Glutamatergic neuron (in vitro differentiated cells): ENCODE measurements around the gene SLC15A3. TPM values are rescaled to one million over a fixed set of nuclear protein-coding genes. Genes with fewer than 3 reads are reported as not detected.

Source experiments
- DNase-seq: peaks from one replicate; pipeline ENCODE4 v3.0.0; 2022
- H3K27ac Mint-ChIP-seq: one replicate; pipeline ENCODE4 v1.8.0; 2020; ENCODE audit warnings: mild to moderate bottlenecking, mixed read lengths, inconsistent platforms; ENCODE audit not compliant: unreplicated experiment
- H3K27me3 Mint-ChIP-seq: one replicate; pipeline ENCODE4 v1.8.0; 2020; ENCODE audit warnings: mild to moderate bottlenecking, moderate library complexity, mixed read lengths, inconsistent platforms; ENCODE audit not compliant: unreplicated experiment
- H3K36me3 Mint-ChIP-seq: one replicate; pipeline ENCODE4 v1.8.0; 2020; ENCODE audit warnings: mild to moderate bottlenecking, mixed read lengths, inconsistent platforms; ENCODE audit not compliant: unreplicated experiment
- H3K4me1 Mint-ChIP-seq: one replicate; pipeline ENCODE4 v1.8.0; 2020; ENCODE audit warnings: mild to moderate bottlenecking, low read depth, mixed read lengths, inconsistent platforms; ENCODE audit not compliant: unreplicated experiment
- H3K4me3 Mint-ChIP-seq: one replicate; pipeline ENCODE4 v1.8.0; 2020; ENCODE audit warnings: mild to moderate bottlenecking, mixed read lengths, inconsistent platforms; ENCODE audit not compliant: unreplicated experiment
- H3K9me3 Mint-ChIP-seq: one replicate; pipeline ENCODE4 v1.8.0; 2020; ENCODE audit warnings: mild to moderate bottlenecking, moderate library complexity, mixed read lengths, inconsistent platforms; ENCODE audit not compliant: unreplicated experiment
- CTCF ChIP-seq: fragments of 200-600 bp; sonication (generic); IDR thresholded peaks from one replicate; pipeline ENCODE4 v1.5.0; 2021; ENCODE audit not compliant: partially characterized antibody, unreplicated experiment
- total RNA-seq: library from RNA; stranded (reverse); fragmentation: NEBNext Ultra II Directional; extraction: Animal tissue kit (Norgen Biotek cat#: 25700); gene quantifications from one replicate; pipeline ENCODE4 v1.2.1, GENCODE V29; 2021; ENCODE audit not compliant: unreplicated experiment

The SLC15A3 gene
- total RNA-seq, 1 donor from 2014 or later = 4.4 TPM

- Mint-ChIP-seq H3K27ac (no peak overlapping the region), H3K36me3 (peaks cover 8% of the 10 kb centered on the region), H3K27me3 (peaks cover 11% of the 10 kb centered on the region), H3K4me1 (peaks cover 24% of the 10 kb centered on the region), H3K4me3 (peak overlapping the region; percentile 74), H3K9me3 (peaks cover 11% of the 10 kb centered on the region)
- no peak for DNase-seq
- no peak for TF ChIP-seq CTCF
Observed at GRCh38 chr11:60922906-60923305, 29.1 kb downstream of the SLC15A3 start.

- peaks cover 11% of the 10 kb centered on the region for H3K27me3 Mint-ChIP-seq
- H3K9me3 Mint-ChIP-seq = peaks cover 10% of the 10 kb centered on the region
- H3K36me3 Mint-ChIP-seq = peaks cover 8% of the 10 kb centered on the region
- peaks cover 21% of the 10 kb centered on the region for H3K4me1 Mint-ChIP-seq
- no peak for DNase-seq
- H3K4me3 Mint-ChIP-seq = no peak overlapping the region
- no peak for TF ChIP-seq CTCF
- peak overlapping the region; percentile 40 for H3K27ac Mint-ChIP-seq
Observed at GRCh38 chr11:60921777-60922335, 30.1 kb downstream of the SLC15A3 start.

- no peak for TF ChIP-seq CTCF
- peaks cover 11% of the 10 kb centered on the region for H3K27me3 Mint-ChIP-seq
- no peak overlapping the region for H3K27ac Mint-ChIP-seq
- peaks cover 10% of the 10 kb centered on the region for H3K9me3 Mint-ChIP-seq
- H3K4me3 Mint-ChIP-seq = no peak overlapping the region
- DNase-seq = no peak
- H3K4me1 Mint-ChIP-seq = peaks cover 15% of the 10 kb centered on the region
- H3K36me3 Mint-ChIP-seq = peaks cover 5% of the 10 kb centered on the region
Observed at GRCh38 chr11:60921259-60921658, 30.7 kb downstream of the SLC15A3 start.

- H3K4me1 Mint-ChIP-seq = peaks cover 11% of the 10 kb centered on the region
Observed at GRCh38 chr11:60919956-60920355, 32.0 kb downstream of the SLC15A3 start.

More at GRCh38 chr11:60919956-60920355, 32.0 kb downstream of the SLC15A3 start:
- no peak for TF ChIP-seq CTCF
- Mint-ChIP-seq H3K27ac (no peak overlapping the region), H3K4me3 (no peak overlapping the region), H3K9me3 (peaks cover 9% of the 10 kb centered on the region), H3K36me3 (no peaks in the 10 kb centered on the region), H3K27me3 (peaks cover 6% of the 10 kb centered on the region)
- no peak for DNase-seq
